ENCODE data around the gene GBP2. TPM values are rescaled to one million over a fixed set of nuclear protein-coding genes. Genes with fewer than 3 reads are reported as not detected.

Gene GBP2
- polyA plus RNA-seq, 1 of the 3 experiments (the other 2 are of a cell fraction): 8.7 TPM

GRCh38 chr1:89089962-89090361, 36.0 kb downstream of the GBP2 start:
- Histone ChIP-seq H3K4me1 (ENCODE audit: control insufficient read depth in 1 of 2, insufficient read depth in 2 of 2, low read depth in 1 of 2, low read length in 1 of 2) (peaks cover 0 to 4% of the 10 kb centered on the region in 2 experiments; a peak in 1 of 4 replicates), H3K9me2 (no peaks in the 10 kb centered on the region), H3K79me2 (ENCODE audit: insufficient read depth) (no peaks in the 10 kb centered on the region), H2AFZ (ENCODE audit: low read depth) (no peak overlapping the region; the same call in 1 of the 2 replicates), H3K9ac (no peak overlapping the region), H3K27me3 (ENCODE audit: insufficient read depth) (no peaks in the 10 kb centered on the region), H3K27ac (ENCODE audit: low read depth in 2 of 2, low read length in 1 of 2) (no peak overlapping the region), H3K9me3 (no peaks in the 10 kb centered on the region), H3K4me3 (ENCODE audit: low read depth in 2 of 2, low read length in 1 of 2) (no peak overlapping the region), H3K36me3 (replicated peaks in 1 of 2; ENCODE audit: control insufficient read depth in 1 of 2, insufficient read depth in 2 of 2, low read length in 1 of 2) (no peaks in the 10 kb centered on the region), H3K4me2 (no peak overlapping the region), H4K20me1 (ENCODE audit: insufficient read depth) (no peaks in the 10 kb centered on the region), H3F3A (replicated peaks; ENCODE audit: insufficient read depth) (no peaks in the 10 kb centered on the region)
- 20% methylated on average over 1 of the region's 1 CpG for WGBS (ENCODE audit: low lambda C conversion rate)
- no peak for TF ChIP-seq GATA2 (CRISPR knock-in tag; IDR thresholded peaks at IDR 0.05)
- TF ChIP-seq TEAD4 (IDR thresholded peaks at IDR 0.05; ENCODE audit: borderline replicate concordance, insufficient read depth): no peak
- TF ChIP-seq NFIC (IDR thresholded peaks at IDR 0.05; ENCODE audit: borderline replicate concordance): no peak
- TF ChIP-seq RCOR1 (IDR thresholded peaks at IDR 0.05; ENCODE audit: low read length): peak; percentile 46; the same call in 1 of the 2 replicates
- no peak for TF ChIP-seq ELF1 (IDR thresholded peaks at IDR 0.05)
- TF ChIP-seq PBX3 (IDR thresholded peaks at IDR 0.05): peak; percentile 18; the same call in 1 of the 2 replicates
- TF ChIP-seq TCF12 (IDR thresholded peaks at IDR 0.05): peak; percentile 64
- DNase-seq: peak; percentile 16
- ChIA-PET POLR2A (no interaction called here), CTCF (interaction anchor here (1.0 to 1.8 kb wide), 3 partner anchors 20 to 268 kb away, joined by 3 to 4 read pairs (median 4); no protein-coding TSS in a partner anchor)

DNA sequence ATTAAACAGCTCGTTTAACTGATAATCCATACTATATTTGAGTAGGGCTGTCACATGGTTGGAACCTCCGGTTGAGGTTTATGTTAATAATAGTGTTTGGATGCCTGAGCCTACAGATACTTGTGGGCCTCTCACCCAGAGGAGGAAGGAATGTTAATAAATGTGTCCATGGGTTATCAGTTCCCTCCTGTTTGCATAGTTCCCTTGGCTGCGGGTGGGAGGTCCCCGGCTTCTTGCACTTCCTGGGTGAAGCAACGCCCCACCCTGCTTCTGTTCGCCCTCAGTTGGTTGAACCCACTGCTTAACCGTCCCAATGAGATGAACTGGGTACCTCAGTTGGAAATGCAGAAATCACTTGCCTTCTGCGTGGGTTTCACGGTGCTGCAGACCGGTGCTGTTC, 37.3 kb downstream of the GBP2 start:
- Histone ChIP-seq H3K27ac (ENCODE audit: low read depth in 2 of 2, low read length in 1 of 2) (no peak overlapping the region), H3K4me3 (ENCODE audit: low read depth in 2 of 2, low read length in 1 of 2) (no peak overlapping the region), H3K9me2 (no peaks in the 10 kb centered on the region), H3K9ac (no peak overlapping the region), H3K9me3 (no peaks in the 10 kb centered on the region), H3F3A (replicated peaks; ENCODE audit: insufficient read depth) (no peaks in the 10 kb centered on the region), H3K4me1 (ENCODE audit: control insufficient read depth in 1 of 2, insufficient read depth in 2 of 2, low read depth in 1 of 2, low read length in 1 of 2) (peaks cover 0 to 4% of the 10 kb centered on the region in 2 experiments; a peak in 1 of 4 replicates), H3K79me2 (ENCODE audit: insufficient read depth) (no peaks in the 10 kb centered on the region), H3K4me2 (no peak overlapping the region), H3K36me3 (replicated peaks in 1 of 2; ENCODE audit: control insufficient read depth in 1 of 2, insufficient read depth in 2 of 2, low read length in 1 of 2) (no peaks in the 10 kb centered on the region), H3K27me3 (ENCODE audit: insufficient read depth) (no peaks in the 10 kb centered on the region), H2AFZ (ENCODE audit: low read depth) (no peak overlapping the region), H4K20me1 (ENCODE audit: insufficient read depth) (no peaks in the 10 kb centered on the region)
- ChIA-PET CTCF (interaction anchor here (1.0 to 1.8 kb wide), 4 partner anchors 11 to 270 kb away, joined by 3 to 4 read pairs (median 4); no protein-coding TSS in a partner anchor), POLR2A (no interaction called here)
- no peak for DNase-seq
- WGBS (ENCODE audit: low lambda C conversion rate): 86% methylated on average over 10 of the region's 10 CpGs
- TF ChIP-seq RAD21 (IDR thresholded peaks at IDR 0.05; ENCODE audit: low read length): no peak
- TF ChIP-seq TEAD4 (IDR thresholded peaks at IDR 0.05; ENCODE audit: borderline replicate concordance, insufficient read depth): no peak
- no peak for TF ChIP-seq JUND (IDR thresholded peaks at IDR 0.05)
- TF ChIP-seq RCOR1 (IDR thresholded peaks at IDR 0.05; ENCODE audit: low read length): no peak
- no peak for TF ChIP-seq CTCF (IDR thresholded peaks at IDR 0.05)
- TF ChIP-seq POLR2AphosphoS5 (IDR thresholded peaks at IDR 0.05; ENCODE audit: low read depth, low read length): no peak
- TF ChIP-seq MAX (IDR thresholded peaks at IDR 0.05; ENCODE audit: low read depth): no peak
- TF ChIP-seq IRF3 (IDR thresholded peaks at IDR 0.05; ENCODE audit: low read depth, low read length): no peak
- TF ChIP-seq GABPA (IDR thresholded peaks at IDR 0.05; ENCODE audit: low read depth): no peak
- no peak for TF ChIP-seq USF1 (IDR thresholded peaks at IDR 0.05; ENCODE audit: borderline replicate concordance, low read depth)
- TF ChIP-seq FOSL2 (IDR thresholded peaks at IDR 0.05; ENCODE audit: borderline replicate concordance, low read depth): no peak

Data from SK-N-SH (cell line).